IMR-90 (cell line): ENCODE results near the gene BUB1B.

Experiments
- BHLHE40 ChIP-seq: fragments of 150-350 bp; IDR thresholded peaks from 2 replicates; pipeline ENCODE4 v1.6.1; 2016; ENCODE audit warnings: mild to moderate bottlenecking, low read depth, low read length
- MAFK ChIP-seq: IDR thresholded peaks from 2 replicates; pipeline ENCODE4 v1.6.1; 2012; ENCODE audit warnings: low read depth, low read length, improper control_type of control experiment
- NFE2L2 ChIP-seq: fragments of 150-350 bp; IDR thresholded peaks from 2 replicates; pipeline ENCODE4 v1.6.1; 2016; ENCODE audit warnings: low read depth, mild to moderate bottlenecking, low read length
- POLR2A ChIP-seq: IDR thresholded peaks from 2 replicates; pipeline ENCODE4 v1.6.1; 2012; ENCODE audit warnings: mild to moderate bottlenecking, low read depth, low read length
- RCOR1 ChIP-seq: IDR thresholded peaks from 2 replicates; pipeline ENCODE4 v1.6.1; 2012; ENCODE audit warnings: mild to moderate bottlenecking, low read length, improper control_type of control experiment; ENCODE audit not compliant: insufficient replicate concordance
- RFX5 ChIP-seq: IDR thresholded peaks from 2 replicates; pipeline ENCODE4 v1.8.0; 2012; ENCODE audit warnings: low read depth, mild to moderate bottlenecking, low read length, moderate library complexity
- SMC3 ChIP-seq: fragments of 150-350 bp; IDR thresholded peaks from 2 replicates; pipeline ENCODE4 v1.6.1; 2016; ENCODE audit warnings: low read depth, mild to moderate bottlenecking, antibody characterized with exemption, low read length, moderate library complexity
- TF ChIP-seq, protein P1 (sequence below): conservative IDR thresholded peaks from 2 replicates; pipeline ENCODE4 v1.5.1; 2012; ENCODE audit warnings: mild to moderate bottlenecking, low read depth, low read length, improper control_type of control experiment

DNA sequence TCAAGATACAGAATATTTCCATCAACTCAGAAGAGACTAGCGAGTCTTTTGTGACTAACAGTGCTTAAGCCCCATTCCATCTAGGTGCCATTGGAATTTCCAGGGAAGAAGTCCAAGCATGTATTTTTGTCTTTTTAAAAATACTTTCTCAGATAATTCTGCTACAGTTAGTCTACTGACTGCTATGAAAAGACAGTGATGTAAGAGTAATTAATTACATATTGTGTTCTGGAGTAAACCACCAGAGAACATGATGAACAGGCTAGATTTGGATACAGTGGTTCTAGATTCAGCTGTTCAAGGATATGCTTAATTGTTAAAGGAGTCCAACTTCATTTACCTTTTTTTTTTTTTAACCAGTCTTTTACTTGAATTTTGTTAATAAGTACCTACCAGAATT lies 43.2 kb downstream of the BUB1B start:
- TF ChIP-seq, protein P1, sequence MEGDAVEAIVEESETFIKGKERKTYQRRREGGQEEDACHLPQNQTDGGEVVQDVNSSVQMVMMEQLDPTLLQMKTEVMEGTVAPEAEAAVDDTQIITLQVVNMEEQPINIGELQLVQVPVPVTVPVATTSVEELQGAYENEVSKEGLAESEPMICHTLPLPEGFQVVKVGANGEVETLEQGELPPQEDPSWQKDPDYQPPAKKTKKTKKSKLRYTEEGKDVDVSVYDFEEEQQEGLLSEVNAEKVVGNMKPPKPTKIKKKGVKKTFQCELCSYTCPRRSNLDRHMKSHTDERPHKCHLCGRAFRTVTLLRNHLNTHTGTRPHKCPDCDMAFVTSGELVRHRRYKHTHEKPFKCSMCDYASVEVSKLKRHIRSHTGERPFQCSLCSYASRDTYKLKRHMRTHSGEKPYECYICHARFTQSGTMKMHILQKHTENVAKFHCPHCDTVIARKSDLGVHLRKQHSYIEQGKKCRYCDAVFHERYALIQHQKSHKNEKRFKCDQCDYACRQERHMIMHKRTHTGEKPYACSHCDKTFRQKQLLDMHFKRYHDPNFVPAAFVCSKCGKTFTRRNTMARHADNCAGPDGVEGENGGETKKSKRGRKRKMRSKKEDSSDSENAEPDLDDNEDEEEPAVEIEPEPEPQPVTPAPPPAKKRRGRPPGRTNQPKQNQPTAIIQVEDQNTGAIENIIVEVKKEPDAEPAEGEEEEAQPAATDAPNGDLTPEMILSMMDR, result no peak
- TF ChIP-seq RCOR1 (no peak), BHLHE40 (no peak), POLR2A (no peak), RFX5 (no peak), SMC3 (no peak), MAFK (no peak), NFE2L2 (no peak)
